ENCODE data around the gene GATAD2B.

GRCh38 chr1:153849487-153850185, 73.1 kb downstream of the GATAD2B start:
- TF ChIP-seq YY1 (IDR thresholded peaks at IDR 0.05; ENCODE audit: insufficient read depth, insufficient read length) (no peak), SUZ12 (IDR thresholded peaks at IDR 0.05; ENCODE audit: extremely low read depth, insufficient read depth, insufficient read length) (no peak), ZNF274 (IDR thresholded peaks at IDR 0.05; ENCODE audit: low read depth, low read length) (no peak)

Data from NT2/D1 (cell line).